CD1c-positive myeloid dendritic cell (primary cell): Measurements from ENCODE around the gene RSPH6A.
"Not testable (repeated sequence)": the region's sequence is repeated elsewhere in the genome, so short reads cannot be mapped to it uniquely, and the experiment has no call there.

Experiments used
- DNase-seq: peaks from one replicate; pipeline ENCODE4 v3.0.0-alpha.2; 2016; ENCODE audit errors: extremely low spot score

The RSPH6A gene

GRCh38 chr19:45766869-45767346 is 48.2 kb downstream of the RSPH6A start:
- DNase-seq = no peak

- no peak for DNase-seq
Measured at GRCh38 chr19:45766296-45766868, 48.7 kb downstream of the RSPH6A start.

- DNase-seq = no peak
Measured at GRCh38 chr19:45765702-45766295, 49.3 kb downstream of the RSPH6A start.

- no peak for DNase-seq
Measured at GRCh38 chr19:45764945-45765701, 50.0 kb downstream of the RSPH6A start.

- DNase-seq = no peak
Measured at GRCh38 chr19:45764475-45764874, 50.6 kb downstream of the RSPH6A start.

GRCh38 chr19:45763691-45764294 is 51.3 kb downstream of the RSPH6A start:
- no peak for DNase-seq

- no peak for DNase-seq
Measured at GRCh38 chr19:45762870-45763631, 52.1 kb downstream of the RSPH6A start.

GRCh38 chr19:45761714-45762113 is 53.4 kb downstream of the RSPH6A start:
- no peak for DNase-seq

- DNase-seq = no peak
Measured at GRCh38 chr19:45758921-45759320, 56.2 kb downstream of the RSPH6A start.

GRCh38 chr19:45757695-45758094 is 57.4 kb downstream of the RSPH6A start:
- no peak for DNase-seq

- no peak for DNase-seq
Measured at GRCh38 chr19:45754323-45754722, 60.8 kb downstream of the RSPH6A start.

- no peak for DNase-seq
Measured at GRCh38 chr19:45753548-45753947, 61.6 kb downstream of the RSPH6A start.

GRCh38 chr19:45752639-45753038 is 62.5 kb downstream of the RSPH6A start:
- DNase-seq = no peak

- not testable (repeated sequence) for DNase-seq
Measured at GRCh38 chr19:45751483-45751882, 63.6 kb downstream of the RSPH6A start.

- no peak for DNase-seq
Measured at GRCh38 chr19:45747513-45747912, 67.6 kb downstream of the RSPH6A start.

- no peak for DNase-seq
Measured at GRCh38 chr19:45746866-45747265, 68.2 kb downstream of the RSPH6A start.
